Fibroblast of pulmonary artery (primary cell): ENCODE measurements around the gene CARM1.
"Not testable (repeated sequence)": the region's sequence is repeated elsewhere in the genome, so short reads cannot be mapped to it uniquely, and the experiment has no call there.

Experiments used
- DNase-seq: peaks from one replicate; pipeline ENCODE4 v3.0.0-alpha.2; 2010; ENCODE audit warnings: low read depth
- H3K4me3 ChIP-seq: replicated peaks from 2 replicates; pipeline ENCODE4 v1.5.1; 2011; ENCODE audit warnings: low read depth, mild to moderate bottlenecking, control low read depth, low read length, moderate library complexity
- CTCF ChIP-seq: IDR thresholded peaks from 2 replicates; pipeline ENCODE4 v1.5.1; 2011; ENCODE audit warnings: mild to moderate bottlenecking, control low read depth, low read length, inconsistent platforms; ENCODE audit errors: missing control alignments

The CARM1 gene

GRCh38 chr19:10848230-10848856 is 23.0 kb upstream of the CARM1 start, which contains the start of gene C19orf38:
C19orf38 (plus strand) TSS chr19:10848415; CDS start chr19:10848509, 94 bp downstream.
- no peak for TF ChIP-seq CTCF
- peak within 1 kb of the TSS; percentile 27 for H3K4me3 ChIP-seq
- peak; percentile 40 for DNase-seq

GRCh38 chr19:10850631-10851030 is 20.7 kb upstream of the CARM1 start:
- DNase-seq, result no peak
- TF ChIP-seq CTCF, result no peak
- H3K4me3 ChIP-seq, result no peak overlapping the region

GRCh38 chr19:10852098-10852800 is 19.1 kb upstream of the CARM1 start:
- TF ChIP-seq CTCF, result no peak
- DNase-seq, result peak; percentile 50
- H3K4me3 ChIP-seq, result no peak overlapping the region

GRCh38 chr19:10852941-10853340 is 18.4 kb upstream of the CARM1 start:
- no peak for DNase-seq
- no peak for TF ChIP-seq CTCF
- H3K4me3 ChIP-seq, result no peak overlapping the region

- H3K4me3 ChIP-seq, result no peak overlapping the region
- no peak for TF ChIP-seq CTCF
- DNase-seq, result no peak
These were observed 16.8 kb upstream of the CARM1 start for GRCh38 chr19:10854350-10855089.

- peak; percentile 51 for TF ChIP-seq CTCF
- H3K4me3 ChIP-seq, result no peak overlapping the region
- peak; percentile 22 for DNase-seq
These were observed 15.4 kb upstream of the CARM1 start for GRCh38 chr19:10855879-10856522.

- not testable (repeated sequence) for H3K4me3 ChIP-seq, DNase-seq
These were observed 14.5 kb upstream of the CARM1 start for GRCh38 chr19:10856899-10857298.
